H9 (cell line): ENCODE measurements around the gene MYH8. TPM values are rescaled to one million over a fixed set of nuclear protein-coding genes. Genes with fewer than 3 reads are reported as not detected.

ENCODE experiments used
- DNase-seq: peaks from one replicate; pipeline ENCODE4 v3.0.0-alpha.2; 2017
- H2AFZ ChIP-seq: one replicate; pipeline ENCODE4 v1.6.1; 2013; ENCODE audit warnings: mild to moderate bottlenecking, low read length, control low read depth, moderate library complexity
- H2AK5ac ChIP-seq: 2 replicates; pipeline ENCODE4 v1.6.1; 2013; ENCODE audit warnings: low read length, control low read depth, mixed read lengths; ENCODE audit not compliant: insufficient read length
- H2BK120ac ChIP-seq: one replicate; pipeline ENCODE4 v1.6.1; 2013; ENCODE audit warnings: low read depth, mild to moderate bottlenecking, low read length, control low read depth, inconsistent platforms; ENCODE audit not compliant: poor library complexity, severe bottlenecking
- H2BK12ac ChIP-seq: 2 replicates; pipeline ENCODE4 v1.6.1; 2013; ENCODE audit warnings: low read length, control low read depth, mixed read lengths, low read depth; ENCODE audit not compliant: insufficient read length
- H2BK15ac ChIP-seq: 2 replicates; pipeline ENCODE4 v1.6.1; 2013; ENCODE audit warnings: low read depth, low read length, control low read depth
- H2BK20ac ChIP-seq: one replicate; pipeline ENCODE4 v1.6.1; 2013; ENCODE audit warnings: low read depth, mild to moderate bottlenecking, low read length, control low read depth, inconsistent platforms; ENCODE audit not compliant: poor library complexity, severe bottlenecking
- H2BK5ac ChIP-seq: 2 replicates; pipeline ENCODE4 v1.6.1; 2013; ENCODE audit warnings: low read length, control low read depth, mixed read lengths; ENCODE audit not compliant: insufficient read length
- H3K14ac ChIP-seq: 2 replicates; pipeline ENCODE4 v1.6.1; 2013; ENCODE audit warnings: low read length, control low read depth; ENCODE audit not compliant: insufficient read depth
- H3K18ac ChIP-seq: 2 replicates; pipeline ENCODE4 v1.6.1; 2013; ENCODE audit warnings: low read depth, mild to moderate bottlenecking, mixed read lengths, low read length, control low read depth; ENCODE audit not compliant: insufficient read length
- H3K23ac ChIP-seq: 2 replicates; pipeline ENCODE4 v1.6.1; 2013; ENCODE audit warnings: low read length, control low read depth, mixed read lengths, low read depth; ENCODE audit not compliant: insufficient read length
- H3K23me2 ChIP-seq: 2 replicates; pipeline ENCODE4 v1.6.1; 2013; ENCODE audit warnings: low read depth, mild to moderate bottlenecking, mixed read lengths, low read length, control low read depth; ENCODE audit not compliant: insufficient read length, poor library complexity, severe bottlenecking
- H3K27ac ChIP-seq: 2 replicates; pipeline ENCODE4 v1.5.1; 2013; ENCODE audit warnings: low read length, control low read depth, mixed read lengths, low read depth; ENCODE audit not compliant: insufficient read length
- H3K27me3 ChIP-seq: 2 replicates; pipeline ENCODE4 v1.6.1; 2013; ENCODE audit warnings: low read length, control low read depth, inconsistent platforms; ENCODE audit not compliant: insufficient read depth
- H3K4ac ChIP-seq: 2 replicates; pipeline ENCODE4 v1.6.1; 2013; ENCODE audit warnings: low read depth, mild to moderate bottlenecking, control low read depth, inconsistent platforms, low read length, moderate library complexity
- H3K4me1 ChIP-seq: 2 replicates; pipeline ENCODE4 v1.6.1; 2013; ENCODE audit warnings: low read length, control low read depth, inconsistent platforms; ENCODE audit not compliant: insufficient read depth
- H3K4me2 ChIP-seq: 2 replicates; pipeline ENCODE4 v1.6.1; 2013; ENCODE audit warnings: low read length, control low read depth, mixed read lengths; ENCODE audit not compliant: insufficient read length, insufficient read depth
- H3K56ac ChIP-seq: 2 replicates; pipeline ENCODE4 v1.6.1; 2013; ENCODE audit warnings: low read depth, mild to moderate bottlenecking, mixed read lengths, low read length, control low read depth; ENCODE audit not compliant: insufficient read length
- H3K79me1 ChIP-seq: 2 replicates; pipeline ENCODE4 v1.6.1; 2013; ENCODE audit warnings: low read depth, mild to moderate bottlenecking, moderate library complexity, low read length, control low read depth, inconsistent platforms; ENCODE audit not compliant: insufficient read depth, poor library complexity, severe bottlenecking
- H3K79me2 ChIP-seq: 2 replicates; pipeline ENCODE4 v1.6.1; 2013; ENCODE audit warnings: low read length, control low read depth, inconsistent platforms; ENCODE audit not compliant: insufficient read depth
- H3K9ac ChIP-seq: 2 replicates; pipeline ENCODE4 v1.6.1; 2013; ENCODE audit warnings: low read length, control low read depth, mixed read lengths; ENCODE audit not compliant: insufficient read length; ENCODE audit errors: extremely low read depth
- H3K9me3 ChIP-seq: one replicate; pipeline ENCODE4 v1.6.1; 2013; ENCODE audit warnings: low read depth, low read length, inconsistent platforms; ENCODE audit not compliant: control insufficient read depth
- H3T11ph ChIP-seq: one replicate; pipeline ENCODE4 v1.6.1; 2013; ENCODE audit warnings: mild to moderate bottlenecking, low read length, control low read depth, inconsistent platforms
- H4K20me1 ChIP-seq: one replicate; pipeline ENCODE4 v1.6.1; 2013; ENCODE audit not compliant: control insufficient read depth, insufficient read length, insufficient read depth
- H4K5ac ChIP-seq: 2 replicates; pipeline ENCODE4 v1.6.1; 2013; ENCODE audit warnings: low read depth, mild to moderate bottlenecking, mixed read lengths, low read length, control low read depth; ENCODE audit not compliant: insufficient read length
- H4K8ac ChIP-seq: replicated peaks from 2 replicates; pipeline ENCODE4 v1.6.1; 2013; ENCODE audit warnings: low read length, control low read depth, mixed read lengths, low read depth; ENCODE audit not compliant: insufficient read length
- H4K91ac ChIP-seq: 2 replicates; pipeline ENCODE4 v1.6.1; 2013; ENCODE audit warnings: low read depth, mild to moderate bottlenecking, moderate library complexity, mixed read lengths, low read length, control low read depth; ENCODE audit not compliant: insufficient read length
- H3K27ac Mint-ChIP-seq, 3 experiments: 2 replicates in 2 of 3; 3 replicates in 1 of 3; pipeline ENCODE4 v1.8.0; 2020 to 2021; ENCODE audit warnings: mixed read lengths in 3 of 3, mild to moderate bottlenecking in 1 of 3, moderate library complexity in 1 of 3
- H3K27me3 Mint-ChIP-seq: 2 replicates; pipeline ENCODE4 v1.8.0; 2021; ENCODE audit warnings: low read depth, mild to moderate bottlenecking, moderate library complexity, mixed read lengths
- H3K36me3 Mint-ChIP-seq, 3 experiments: 2 replicates in 2 of 3; 3 replicates in 1 of 3; pipeline ENCODE4 v1.8.0; 2020 to 2021; ENCODE audit warnings: low read depth in 3 of 3, mixed read lengths in 3 of 3; ENCODE audit not compliant: insufficient read depth in 1 of 3
- H3K4me1 Mint-ChIP-seq, 2 experiments: 2 replicates each; pipeline ENCODE4 v1.8.0; 2020; ENCODE audit warnings: mixed read lengths in 2 of 2
- H3K4me3 Mint-ChIP-seq, 2 experiments: 2 replicates in 1 of 2; 3 replicates in 1 of 2; pipeline ENCODE4 v1.8.0; 2020 to 2021; ENCODE audit warnings: mild to moderate bottlenecking in 2 of 2, mixed read lengths in 2 of 2, moderate library complexity in 1 of 2
- H3K9me3 Mint-ChIP-seq, 2 experiments: 2 replicates in 1 of 2; 3 replicates in 1 of 2; pipeline ENCODE4 v1.8.0; 2020; ENCODE audit warnings: mild to moderate bottlenecking in 2 of 2, mixed read lengths in 2 of 2, moderate library complexity in 1 of 2
- CTCF ChIP-seq: fragments of 200-600 bp; sonication (generic); conservative IDR thresholded peaks from 3 replicates; pipeline ENCODE4 v1.8.0; 2021; ENCODE audit warnings: antibody characterized with exemption, mild to moderate bottlenecking
- WGBS: extraction: QIAGEN DNeasy Blood & Tissue Kit; methylation state at CpG from one replicate; pipeline ENCODE4 v1.1.7; 2013; ENCODE audit warnings: missing lambda C conversion rate, low lambda C conversion rate, mixed read lengths; ENCODE audit not compliant: insufficient read length; ENCODE audit errors: extremely low coverage; 5-methylcytosine and 5-hydroxymethylcytosine counted together
- total RNA-seq: library from RNA; stranded (reverse); gene quantifications from 2 replicates; pipeline ENCODE4 v1.2.1, GENCODE V29; 2021

Gene MYH8
- total RNA-seq, 1 experiment from 2014 or later: not detected

DNA sequence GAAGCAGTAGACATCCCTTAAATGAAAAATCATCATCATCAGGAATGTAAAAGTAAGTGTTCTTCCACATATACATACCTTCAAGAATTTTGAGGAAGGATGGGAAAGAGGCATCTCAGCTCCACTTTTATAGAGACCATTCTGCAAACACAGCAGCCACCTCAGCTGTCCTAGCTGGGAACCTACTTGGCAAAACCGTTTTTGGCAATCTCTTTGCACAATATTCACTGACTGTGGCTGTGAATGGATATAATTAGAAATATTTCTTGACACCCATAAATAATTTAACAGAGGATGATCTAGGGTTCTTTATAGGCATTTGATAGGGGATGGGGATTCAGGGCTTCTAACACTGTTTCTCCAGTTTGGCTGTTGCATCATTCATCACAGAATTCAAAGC lies 47.7 kb upstream of the MYH8 start, which contains the start of gene MYH4:
Gene MYH4 (minus strand): TSS at position 101 of the 400 bp plus-strand sequence. CDS start 2,814 bp downstream, outside the sequence.
- Histone ChIP-seq H4K91ac (no peak within 1 kb of the TSS), H3K56ac (no peak within 1 kb of the TSS), H2BK5ac (no peak within 1 kb of the TSS), H2AK5ac (no peak within 1 kb of the TSS), H2BK120ac (no peak within 1 kb of the TSS), H2BK20ac (no peak within 1 kb of the TSS), H3K79me2 (no peaks in the 10 kb centered on the region), H3K23me2 (no peaks in the 10 kb centered on the region), H3K9me3 (no peaks in the 10 kb centered on the region), H3K14ac (no peak within 1 kb of the TSS), H3K23ac (no peak within 1 kb of the TSS), H2BK12ac (no peak within 1 kb of the TSS), H3K27ac (no peak within 1 kb of the TSS), H2AFZ (no peak within 1 kb of the TSS), H4K20me1 (no peaks in the 10 kb centered on the region), H3K27me3 (no peaks in the 10 kb centered on the region), H3K79me1 (no peaks in the 10 kb centered on the region), H3K9ac (no peak within 1 kb of the TSS), H4K8ac (no peak within 1 kb of the TSS), H3K4ac (no peak within 1 kb of the TSS), H3K18ac (no peak within 1 kb of the TSS), H3K4me1 (no peaks in the 10 kb centered on the region), H3T11ph (no peak within 1 kb of the TSS), H4K5ac (no peak within 1 kb of the TSS), H2BK15ac (no peak within 1 kb of the TSS), H3K4me2 (no peak within 1 kb of the TSS)
- no peaks in the 10 kb centered on the region for H3K4me1 Mint-ChIP-seq
- H3K27me3 Mint-ChIP-seq: no peaks in the 10 kb centered on the region
- H3K27ac Mint-ChIP-seq: no peak within 1 kb of the TSS
- H3K36me3 Mint-ChIP-seq: peaks cover 0 to 1% (median 0%) of the 10 kb centered on the region in 3 experiments; a peak in 1 of 7 replicates
- no peak within 1 kb of the TSS for H3K4me3 Mint-ChIP-seq
- WGBS: no CpG with 5 or more reads among the region's 1 CpG
- no peak for TF ChIP-seq CTCF
- DNase-seq: no peak
- H3K9me3 Mint-ChIP-seq: peaks cover 0 to 1% of the 10 kb centered on the region in 2 experiments; a peak in 2 of 5 replicates
